A673 (cell line): Measurements from ENCODE around the gene SNAP23. TPM values are rescaled to one million over a fixed set of nuclear protein-coding genes. Genes with fewer than 3 reads are reported as not detected.
A peak's percentile ranks its signal among the peaks of the same experiment; 100 is the strongest.

Experiments used
- BruUV-seq: library from RNA; stranded (reverse); fragments of 400-500 nt; replicated peaks from 2 replicates; lab custom pipeline; 2021; lab: Mats Ljungman, UMichigan
- CTCF ChIA-PET: fragments of 300-600 bp; sonication (Branson Sonifier 250); formaldehyde crosslinking; loops from one replicate; lab custom pipeline; 2022; ENCODE audit warnings: antibody characterized with exemption; lab: Charles Lee
- POLR2A ChIA-PET: fragments of 300-600 bp; sonication (Branson Sonifier 250); formaldehyde crosslinking; loops from one replicate; lab custom pipeline; 2022; ENCODE audit warnings: antibody characterized with exemption; ENCODE audit not compliant: low non-redundant PET; lab: Charles Lee
- DNase-seq: peaks from one replicate; pipeline ENCODE4 v3.0.0-alpha.2; 2015; ENCODE audit warnings: low spot score
- H3K27ac ChIP-seq: fragments of 200-600 bp; sonication (generic); 2 replicates; pipeline ENCODE4 v1.5.1; 2016; ENCODE audit warnings: mixed run types, low read depth, mild to moderate bottlenecking, mixed read lengths, antibody characterized with exemption, low read length; ENCODE audit not compliant: poor library complexity, severe bottlenecking
- H3K27me3 ChIP-seq: fragments of 200-600 bp; sonication (generic); replicated peaks from 2 replicates; pipeline ENCODE4 v1.6.1; 2017; ENCODE audit warnings: mixed run types, low read depth, mild to moderate bottlenecking, mixed read lengths, antibody characterized with exemption, low read length; ENCODE audit not compliant: insufficient read depth, poor library complexity
- H3K36me3 ChIP-seq: fragments of 200-600 bp; sonication (generic); 2 replicates; pipeline ENCODE4 v1.6.1; 2016; ENCODE audit warnings: mixed run types, mild to moderate bottlenecking, mixed read lengths, antibody characterized with exemption, low read length; ENCODE audit not compliant: insufficient read depth, poor library complexity, severe bottlenecking
- H3K4me1 ChIP-seq: fragments of 200-600 bp; sonication (generic); 2 replicates; pipeline ENCODE4 v1.6.1; 2017; ENCODE audit warnings: mixed run types, mild to moderate bottlenecking, mixed read lengths, antibody characterized with exemption, low read length; ENCODE audit not compliant: insufficient read depth, poor library complexity, severe bottlenecking
- H3K4me3 ChIP-seq: fragments of 200-600 bp; sonication (generic); 2 replicates; pipeline ENCODE4 v1.5.1; 2016; ENCODE audit warnings: low read depth, mixed run types, mild to moderate bottlenecking, mixed read lengths, low read length; ENCODE audit not compliant: poor library complexity, severe bottlenecking
- H3K9me3 ChIP-seq: fragments of 200-600 bp; sonication (generic); 2 replicates; pipeline ENCODE4 v1.6.1; 2016; ENCODE audit warnings: mixed run types, low read depth, mild to moderate bottlenecking, mixed read lengths, antibody characterized with exemption, low read length; ENCODE audit not compliant: poor library complexity, severe bottlenecking
- EZH2 ChIP-seq: fragments of 200-600 bp; sonication (generic); IDR thresholded peaks from 2 replicates; pipeline ENCODE4 v1.6.1; 2017; ENCODE audit warnings: borderline replicate concordance, low read depth, mild to moderate bottlenecking, mixed read lengths, antibody characterized with exemption, low read length; ENCODE audit not compliant: poor library complexity, severe bottlenecking
- intact Hi-C: fragments of 100-400 bp; cut with micrococcal nuclease; formaldehyde crosslinking; loops from one replicate; pipeline ENCODE4 v1.10.0; 2022; ENCODE audit not compliant: unreplicated experiment
- total RNA-seq: library from RNA; stranded (reverse); gene quantifications from 2 replicates; pipeline ENCODE4 v1.2.3, GENCODE V29; 2021
- TF ChIP-seq, protein P1 (sequence below): fragments of 300-800, 200-600 bp; sonication (generic); conservative IDR thresholded peaks from 2 replicates; pipeline ENCODE4 v1.5.1; 2017; ENCODE audit warnings: low read depth, mild to moderate bottlenecking, antibody characterized with exemption, low read length, moderate library complexity, mixed read lengths

The SNAP23 gene
- total RNA-seq, 1 experiment from 2014 or later: 124 TPM

DNA sequence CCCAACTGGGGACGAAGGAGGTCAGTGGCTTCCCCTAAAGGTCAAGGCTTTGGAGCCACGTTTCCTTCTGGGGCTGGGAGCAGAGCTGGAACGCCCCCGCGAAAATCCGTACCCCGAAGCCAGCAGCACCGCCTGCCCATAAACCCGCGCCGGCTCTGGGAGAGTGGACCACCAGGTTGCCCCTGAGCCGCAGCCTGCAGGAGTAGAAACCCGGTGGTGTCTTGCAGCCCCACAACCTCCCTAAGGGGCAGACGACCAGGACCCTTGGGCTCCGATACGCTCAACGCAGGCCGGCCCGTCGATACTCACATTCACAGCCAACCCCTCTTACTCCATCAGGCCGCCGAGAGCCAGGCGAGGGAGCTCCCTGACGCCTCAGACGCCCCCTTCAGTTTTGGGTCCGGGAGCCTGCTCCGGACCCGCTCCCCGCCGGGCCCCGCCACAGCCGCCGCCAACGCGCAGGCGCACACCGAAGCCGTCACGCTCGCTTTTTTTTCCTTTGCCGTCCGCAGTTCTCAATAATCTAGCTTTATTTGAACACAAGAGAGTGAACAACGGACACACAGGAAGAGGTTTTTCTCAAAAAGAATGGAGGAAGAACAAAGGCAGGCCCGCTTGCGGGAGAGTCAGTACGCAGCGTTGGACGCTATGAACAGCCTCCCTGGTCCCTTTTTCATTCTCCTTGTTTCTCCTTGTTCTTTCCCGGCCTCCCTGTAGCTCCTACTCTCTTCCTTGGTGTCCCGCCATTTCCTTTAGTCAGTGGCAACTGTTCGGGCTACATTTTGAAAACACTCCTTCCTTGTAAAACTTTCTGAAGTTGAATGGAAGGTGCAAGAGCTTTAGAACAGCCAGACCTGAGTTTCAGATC lies 4.5 kb upstream of the SNAP23 start, which contains the start of gene ZNF106:
Gene ZNF106 (minus strand): TSS at position 471 of the 868 bp plus-strand sequence. CDS start 18,852 bp downstream, outside the sequence.
- intact Hi-C loops: loop anchor here (10.0 kb wide), 1 partner anchor 164 kb away; no protein-coding TSS in a partner anchor
- DNase-seq: peak; percentile 94
- TF ChIP-seq, protein P1, sequence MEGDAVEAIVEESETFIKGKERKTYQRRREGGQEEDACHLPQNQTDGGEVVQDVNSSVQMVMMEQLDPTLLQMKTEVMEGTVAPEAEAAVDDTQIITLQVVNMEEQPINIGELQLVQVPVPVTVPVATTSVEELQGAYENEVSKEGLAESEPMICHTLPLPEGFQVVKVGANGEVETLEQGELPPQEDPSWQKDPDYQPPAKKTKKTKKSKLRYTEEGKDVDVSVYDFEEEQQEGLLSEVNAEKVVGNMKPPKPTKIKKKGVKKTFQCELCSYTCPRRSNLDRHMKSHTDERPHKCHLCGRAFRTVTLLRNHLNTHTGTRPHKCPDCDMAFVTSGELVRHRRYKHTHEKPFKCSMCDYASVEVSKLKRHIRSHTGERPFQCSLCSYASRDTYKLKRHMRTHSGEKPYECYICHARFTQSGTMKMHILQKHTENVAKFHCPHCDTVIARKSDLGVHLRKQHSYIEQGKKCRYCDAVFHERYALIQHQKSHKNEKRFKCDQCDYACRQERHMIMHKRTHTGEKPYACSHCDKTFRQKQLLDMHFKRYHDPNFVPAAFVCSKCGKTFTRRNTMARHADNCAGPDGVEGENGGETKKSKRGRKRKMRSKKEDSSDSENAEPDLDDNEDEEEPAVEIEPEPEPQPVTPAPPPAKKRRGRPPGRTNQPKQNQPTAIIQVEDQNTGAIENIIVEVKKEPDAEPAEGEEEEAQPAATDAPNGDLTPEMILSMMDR: peak; percentile 33; the same call in 1 of the 2 replicates
- no peak for TF ChIP-seq EZH2
- Histone ChIP-seq H3K36me3 (no peaks in the 10 kb centered on the region), H3K4me1 (peaks cover 4% of the 10 kb centered on the region), H3K9me3 (no peaks in the 10 kb centered on the region), H3K27me3 (no peaks in the 10 kb centered on the region), H3K27ac (peak within 1 kb of the TSS; percentile 95), H3K4me3 (peak within 1 kb of the TSS; percentile 82)
- BruUV-seq: no TSS peak
- CTCF ChIA-PET: no interaction called here
- POLR2A ChIA-PET: interaction anchor here (0.7 kb wide), 1 partner anchor 8 kb away, joined by 3 read pairs; no protein-coding TSS in a partner anchor

DNA sequence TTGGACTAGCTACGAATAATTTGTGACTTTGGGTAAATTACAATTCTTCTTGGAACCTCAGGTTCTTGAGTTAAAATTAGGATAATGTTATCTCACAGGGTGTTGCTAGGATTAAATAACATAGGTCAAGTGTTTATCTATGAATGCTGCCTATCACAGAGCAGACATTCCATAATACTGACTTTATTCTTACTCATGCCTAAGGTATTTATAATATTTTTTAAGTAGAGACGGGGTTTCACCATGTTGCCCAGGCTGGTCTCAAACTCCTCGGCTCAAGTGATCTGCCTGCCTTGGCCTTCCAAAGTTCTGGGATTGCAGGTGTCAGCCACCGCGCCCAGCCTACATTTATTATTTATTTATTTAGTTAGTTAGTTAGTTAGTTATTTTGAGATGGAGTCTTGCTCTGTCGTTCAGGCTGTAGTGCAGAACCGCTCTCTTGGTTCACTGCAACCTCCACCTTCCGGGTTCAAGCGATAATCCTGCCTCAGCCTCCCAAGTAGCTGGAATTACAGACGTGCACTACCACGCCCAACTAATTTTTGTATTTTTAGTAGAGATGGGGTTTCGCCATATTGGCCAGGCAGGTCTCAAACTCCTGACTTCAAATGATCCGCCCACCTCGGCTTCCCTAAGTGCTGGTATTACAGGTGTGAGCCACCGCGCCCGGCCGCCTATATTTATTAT lies 3.8 kb upstream of the SNAP23 start:
- intact Hi-C loops: loop anchor here (10.0 kb wide), 1 partner anchor 163 kb away; no protein-coding TSS in a partner anchor
- no peaks in the 10 kb centered on the region for H3K27me3 ChIP-seq
- TF ChIP-seq, protein P1: no peak
- TF ChIP-seq EZH2: no peak
- no peaks in the 10 kb centered on the region for H3K36me3 ChIP-seq
- H3K4me3 ChIP-seq: peak overlapping the region; percentile 82
- DNase-seq: no peak
- TSS peak; percentile 79 for BruUV-seq
- H3K4me1 ChIP-seq: peaks cover 8% of the 10 kb centered on the region
- no peaks in the 10 kb centered on the region for H3K9me3 ChIP-seq
- POLR2A ChIA-PET: no interaction called here
- CTCF ChIA-PET: no interaction called here
- peak overlapping the region; percentile 95 for H3K27ac ChIP-seq

DNA sequence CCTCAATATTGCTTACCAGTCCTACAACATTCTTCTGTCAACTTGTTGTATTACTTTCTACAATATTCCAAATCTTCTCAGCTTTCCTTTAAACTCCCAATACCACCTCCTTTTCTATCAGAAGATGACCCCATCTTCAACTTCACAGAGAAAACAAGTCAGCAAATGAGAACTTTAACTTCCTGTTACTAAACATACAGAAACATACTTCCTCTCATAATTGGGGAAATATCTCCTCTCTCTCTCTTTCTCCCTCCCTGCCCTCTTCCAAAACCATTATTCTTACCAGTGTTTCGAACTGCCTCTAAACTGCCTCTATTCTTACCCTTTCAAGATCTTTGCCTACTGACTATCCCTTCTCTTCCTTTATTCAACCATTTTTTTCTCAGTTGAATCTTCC lies 1.8 kb upstream of the SNAP23 start:
- Histone ChIP-seq H3K27ac (peak overlapping the region; percentile 89), H3K9me3 (no peaks in the 10 kb centered on the region), H3K4me3 (no peak overlapping the region), H3K27me3 (no peaks in the 10 kb centered on the region), H3K4me1 (peaks cover 11% of the 10 kb centered on the region), H3K36me3 (peaks cover 4% of the 10 kb centered on the region)
- CTCF ChIA-PET: no interaction called here
- POLR2A ChIA-PET: no interaction called here
- BruUV-seq: no TSS peak
- intact Hi-C loops: loop anchor here (10.0 kb wide), 1 partner anchor 161 kb away; no protein-coding TSS in a partner anchor
- TF ChIP-seq EZH2: no peak
- TF ChIP-seq, protein P1: no peak
- no peak for DNase-seq
